ENCODE data around the gene SPTBN5. TPM values are rescaled to one million over a fixed set of nuclear protein-coding genes. Genes with fewer than 3 reads are reported as not detected.

SPTBN5 gene
- total RNA-seq, 1 experiment from 2014 or later: 0.84 TPM

GRCh38 chr15:41933326-41933725 is 39.5 kb upstream of the SPTBN5 start:
- peak overlapping the region; percentile 87 for H3K9ac ChIP-seq (ENCODE audit: low read length)
- H3K4me2 ChIP-seq (ENCODE audit: low read length): peak overlapping the region; percentile 70
- H3K4me3 ChIP-seq (ENCODE audit: low read length): no peak overlapping the region
- H3K4me1 ChIP-seq (ENCODE audit: insufficient read depth, low read length): peaks cover 78% of the 10 kb centered on the region
- H3K27ac ChIP-seq (ENCODE audit: low read length): peak overlapping the region; percentile 97
- TF ChIP-seq EZH2 (IDR thresholded peaks at IDR 0.05; ENCODE audit: low read length, unreplicated experiment) (no peak), EZH2phosphoT487 (IDR thresholded peaks at IDR 0.05; ENCODE audit: borderline replicate concordance, low read length) (no peak), CTCF (conservative IDR thresholded peaks at IDR 0.05; ENCODE audit: low read depth, low read length) (no peak)
- H3K9me3 ChIP-seq (ENCODE audit: low read length): no peaks in the 10 kb centered on the region
- no peaks in the 10 kb centered on the region for H3K9me2 ChIP-seq (replicated peaks; ENCODE audit: low read length)
- no peaks in the 10 kb centered on the region for H4K20me1 ChIP-seq (ENCODE audit: low read length)
- ATAC-seq (no peak), DNase-seq (no peak)
- H3K27me3 ChIP-seq (ENCODE audit: low read length): no peaks in the 10 kb centered on the region
- H3F3A ChIP-seq (ENCODE audit: low read length, unreplicated experiment): peaks cover 15% of the 10 kb centered on the region
- POLR2A ChIA-PET (ENCODE audit: unreplicated experiment): interaction anchor here (0.6 kb wide), 1 partner anchor 14 kb away, joined by 4 read pairs; no protein-coding TSS in a partner anchor
- peaks cover 15% of the 10 kb centered on the region for H3K36me3 ChIP-seq (ENCODE audit: low read depth, low read length)
- no TSS peak for BruUV-seq (replicated peaks)
- CTCF ChIA-PET: interaction anchor here (1.2 kb wide), 1 partner anchor 39 kb away, joined by 3 read pairs; the partner anchor contains the start of gene EHD4
- no peak overlapping the region for H2AFZ ChIP-seq (ENCODE audit: low read length)
- intact Hi-C loops (cut with micrococcal nuclease): no loop called here
- H3K79me2 ChIP-seq (ENCODE audit: low read length): peaks cover 75% of the 10 kb centered on the region

- Histone ChIP-seq H3F3A (ENCODE audit: low read length, unreplicated experiment) (peaks cover 17% of the 10 kb centered on the region), H2AFZ (ENCODE audit: low read length) (no peak overlapping the region), H3K36me3 (ENCODE audit: low read depth, low read length) (peaks cover 9% of the 10 kb centered on the region; the same call in 1 of the 2 replicates), H3K27me3 (ENCODE audit: low read length) (no peaks in the 10 kb centered on the region), H3K4me1 (ENCODE audit: insufficient read depth, low read length) (peaks cover 85% of the 10 kb centered on the region), H3K27ac (ENCODE audit: low read length) (peak overlapping the region; percentile 97), H4K20me1 (ENCODE audit: low read length) (no peaks in the 10 kb centered on the region), H3K9ac (ENCODE audit: low read length) (peak overlapping the region; percentile 87), H3K4me3 (ENCODE audit: low read length) (no peak overlapping the region), H3K4me2 (ENCODE audit: low read length) (peak overlapping the region; percentile 70; the same call in 1 of the 2 replicates), H3K9me2 (replicated peaks; ENCODE audit: low read length) (no peaks in the 10 kb centered on the region), H3K9me3 (ENCODE audit: low read length) (no peaks in the 10 kb centered on the region), H3K79me2 (ENCODE audit: low read length) (peaks cover 68% of the 10 kb centered on the region)
- BruUV-seq (replicated peaks): no TSS peak
- intact Hi-C loops (cut with micrococcal nuclease): no loop called here
- DNase-seq (no peak), ATAC-seq (no peak)
- no peak for TF ChIP-seq EZH2 (IDR thresholded peaks at IDR 0.05; ENCODE audit: low read length, unreplicated experiment)
- ChIA-PET CTCF (interaction anchor here (1.2 kb wide), 1 partner anchor 40 kb away, joined by 3 read pairs; the partner anchor contains the start of gene EHD4), POLR2A (ENCODE audit: unreplicated experiment) (no interaction called here)
These were observed 38.8 kb upstream of the SPTBN5 start for GRCh38 chr15:41932511-41933289.

- Histone ChIP-seq H3K9me2 (replicated peaks; ENCODE audit: low read length) (no peaks in the 10 kb centered on the region), H3F3A (ENCODE audit: low read length, unreplicated experiment) (peaks cover 17% of the 10 kb centered on the region), H3K27ac (ENCODE audit: low read length) (peak overlapping the region; percentile 97), H3K4me3 (ENCODE audit: low read length) (no peak overlapping the region), H3K79me2 (ENCODE audit: low read length) (peaks cover 67% of the 10 kb centered on the region), H3K9ac (ENCODE audit: low read length) (peak overlapping the region; percentile 87), H3K9me3 (ENCODE audit: low read length) (no peaks in the 10 kb centered on the region), H3K27me3 (ENCODE audit: low read length) (no peaks in the 10 kb centered on the region), H4K20me1 (ENCODE audit: low read length) (no peaks in the 10 kb centered on the region), H3K4me1 (ENCODE audit: insufficient read depth, low read length) (peaks cover 91% of the 10 kb centered on the region), H3K4me2 (ENCODE audit: low read length) (no peak overlapping the region), H2AFZ (ENCODE audit: low read length) (no peak overlapping the region), H3K36me3 (ENCODE audit: low read depth, low read length) (0 out of 2 replicates have a peak, but pooled peaks cover 5% of the 10 kb centered on the region)
- CTCF ChIA-PET: no interaction called here
- ATAC-seq (no peak), DNase-seq (no peak)
- POLR2A ChIA-PET (ENCODE audit: unreplicated experiment): no interaction called here
- TF ChIP-seq EZH2phosphoT487 (IDR thresholded peaks at IDR 0.05; ENCODE audit: borderline replicate concordance, low read length) (no peak), EZH2 (IDR thresholded peaks at IDR 0.05; ENCODE audit: low read length, unreplicated experiment) (no peak), CTCF (conservative IDR thresholded peaks at IDR 0.05; ENCODE audit: low read depth, low read length) (no peak)
- BruUV-seq (replicated peaks): no TSS peak
- intact Hi-C loops (cut with micrococcal nuclease): no loop called here
These were observed 38.2 kb upstream of the SPTBN5 start for GRCh38 chr15:41932101-41932500.

Data from PC-3 (cell line).